Measurements from ENCODE around the gene PTOV1. TPM values are rescaled to one million over a fixed set of nuclear protein-coding genes. Genes with fewer than 3 reads are reported as not detected.

PTOV1 gene
- total RNA-seq, 3 donors from 2014 or later, result 92.8 to 171 (median 107) TPM

DNA sequence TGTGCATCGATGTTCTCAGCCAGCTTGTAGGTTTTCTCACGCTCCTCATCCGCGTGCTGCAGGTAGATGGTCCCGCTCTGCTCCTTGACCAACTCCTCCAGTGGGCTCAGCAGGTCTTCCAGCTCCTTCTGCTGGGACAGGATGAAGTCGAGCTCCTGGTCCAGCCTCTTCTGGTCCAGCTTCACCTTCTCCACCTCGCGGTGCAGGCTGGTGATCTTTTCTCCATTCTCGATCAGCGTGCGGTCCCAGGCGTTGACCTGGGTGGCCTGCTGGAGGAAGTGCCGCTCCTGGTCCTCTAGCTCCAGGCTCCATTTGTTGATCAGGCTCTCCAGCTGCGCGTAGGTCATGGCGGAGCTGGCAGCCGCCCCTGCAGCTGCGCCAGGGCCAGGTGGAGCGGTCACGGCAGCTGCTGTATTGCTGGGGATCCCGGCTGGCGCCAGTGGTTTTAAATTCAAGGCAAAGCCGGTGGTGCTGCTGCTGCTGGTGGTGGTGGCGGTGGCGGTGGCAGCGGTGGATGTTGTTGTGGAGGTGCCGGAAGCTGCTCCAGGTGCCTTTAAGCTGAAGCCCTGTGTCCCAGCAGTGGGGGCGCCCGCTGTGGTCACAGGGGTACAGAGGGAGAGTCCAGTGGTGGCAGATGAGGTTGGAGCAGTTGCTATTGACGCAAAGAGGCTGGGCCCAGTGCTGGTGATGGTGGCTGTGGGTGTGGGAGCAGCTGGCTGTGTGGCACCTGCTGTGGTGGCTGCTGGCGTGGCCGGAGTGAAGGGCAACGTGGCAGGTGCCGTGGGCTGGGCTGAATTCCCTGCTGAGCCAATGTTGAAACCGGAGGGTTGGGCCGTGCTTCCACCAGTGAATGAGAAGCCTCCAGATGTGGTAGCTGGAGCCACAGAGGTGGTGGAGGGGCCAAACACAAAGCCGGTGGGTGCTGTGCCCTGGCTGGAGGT, 57.8 kb downstream of the PTOV1 start:
- TF ChIP-seq, protein P1, sequence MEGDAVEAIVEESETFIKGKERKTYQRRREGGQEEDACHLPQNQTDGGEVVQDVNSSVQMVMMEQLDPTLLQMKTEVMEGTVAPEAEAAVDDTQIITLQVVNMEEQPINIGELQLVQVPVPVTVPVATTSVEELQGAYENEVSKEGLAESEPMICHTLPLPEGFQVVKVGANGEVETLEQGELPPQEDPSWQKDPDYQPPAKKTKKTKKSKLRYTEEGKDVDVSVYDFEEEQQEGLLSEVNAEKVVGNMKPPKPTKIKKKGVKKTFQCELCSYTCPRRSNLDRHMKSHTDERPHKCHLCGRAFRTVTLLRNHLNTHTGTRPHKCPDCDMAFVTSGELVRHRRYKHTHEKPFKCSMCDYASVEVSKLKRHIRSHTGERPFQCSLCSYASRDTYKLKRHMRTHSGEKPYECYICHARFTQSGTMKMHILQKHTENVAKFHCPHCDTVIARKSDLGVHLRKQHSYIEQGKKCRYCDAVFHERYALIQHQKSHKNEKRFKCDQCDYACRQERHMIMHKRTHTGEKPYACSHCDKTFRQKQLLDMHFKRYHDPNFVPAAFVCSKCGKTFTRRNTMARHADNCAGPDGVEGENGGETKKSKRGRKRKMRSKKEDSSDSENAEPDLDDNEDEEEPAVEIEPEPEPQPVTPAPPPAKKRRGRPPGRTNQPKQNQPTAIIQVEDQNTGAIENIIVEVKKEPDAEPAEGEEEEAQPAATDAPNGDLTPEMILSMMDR (IDR thresholded peaks at IDR 0.05), result no peak
- no peaks in the 10 kb centered on the region for H3K9me3 ChIP-seq
- intact Hi-C loops (cut with DNase I, micrococcal nuclease), result no loop called here
- no peaks in the 10 kb centered on the region for H3K36me3 ChIP-seq (ENCODE audit: low read depth)
- DNase-seq (no peak), ATAC-seq (no peak)
- no peak overlapping the region for H3K4me3 ChIP-seq
- H3K4me1 ChIP-seq (ENCODE audit: low read depth), result no peaks in the 10 kb centered on the region

DNA sequence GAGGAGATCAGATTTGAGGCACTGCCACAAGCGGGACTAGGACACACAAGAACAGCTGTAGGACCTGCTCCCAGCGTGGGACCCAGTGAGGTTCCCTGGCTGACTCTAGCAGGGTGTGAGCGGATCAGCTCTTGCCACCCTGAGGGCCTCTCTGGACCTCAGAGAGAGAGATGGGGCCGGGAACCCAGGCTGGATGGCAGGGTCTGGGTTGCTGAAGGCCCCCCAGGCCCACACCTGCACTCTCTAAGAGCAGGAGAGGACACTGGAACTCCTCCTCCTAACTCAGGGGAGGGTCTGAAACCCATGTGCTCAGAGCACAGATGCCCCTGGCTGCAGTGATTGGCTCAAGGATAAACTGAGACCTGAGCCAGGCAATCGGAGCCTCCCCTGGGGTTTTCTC, 59.2 kb downstream of the PTOV1 start:
- H3K9me3 ChIP-seq, result no peaks in the 10 kb centered on the region
- no peak overlapping the region for H3K4me3 ChIP-seq
- no peaks in the 10 kb centered on the region for H3K36me3 ChIP-seq (ENCODE audit: low read depth)
- intact Hi-C loops (cut with DNase I, micrococcal nuclease), result no loop called here
- ATAC-seq, result no peak
- TF ChIP-seq, protein P1 (IDR thresholded peaks at IDR 0.05), result no peak
- no peaks in the 10 kb centered on the region for H3K4me1 ChIP-seq (ENCODE audit: low read depth)
- no peak for DNase-seq

Small RNA genes lying within 50 kb of the gene (microRNA-seq; reads per million reads assigned to microRNA genes)
- 0.70 reads per million for gene MIR4749
- not detected for gene MIR4750
- gene MIR6800, result not detected

Other genes starting within 250 kb of the PTOV1 start
- gene RRAS, start 211.0 kb upstream of the PTOV1 start, total RNA-seq, result 10 to 100 TPM; 43.9 to 89.8 (median 48.6) TPM
- 10 to 100 TPM; 55.5 to 75.0 (median 56.1) TPM for gene SCAF1, start 208.9 kb upstream of the PTOV1 start, total RNA-seq
- gene IRF3, start 185.3 kb upstream of the PTOV1 start, total RNA-seq, result 100 to 1,000 TPM in 1 of 3 donors, 10 to 100 TPM in 2; 76.1 to 119 (median 90.1) TPM
- 10 to 100 TPM in 2 of 3 donors, 1 to 10 TPM in 1; 9.6 to 20.8 (median 16.3) TPM for gene BCL2L12, start 185.2 kb upstream of the PTOV1 start, total RNA-seq
- 100 to 1,000 TPM in 1 of 3 donors, 10 to 100 TPM in 2; 68.1 to 101 (median 94.8) TPM for gene PRMT1, start 173.9 kb upstream of the PTOV1 start, total RNA-seq
- 1 to 10 TPM in 2 of 3 donors, under 1 TPM in 1; 0.69 to 1.3 (median 1.2) TPM for gene ADM5, start 161.6 kb upstream of the PTOV1 start, total RNA-seq
- 1 to 10 TPM; 1.9 to 7.6 (median 2.2) TPM for gene CPT1C, start 160.0 kb upstream of the PTOV1 start, total RNA-seq
- gene TSKS, start 87.9 kb upstream of the PTOV1 start, total RNA-seq, result under 1 TPM in 1 of 3 donors, not detected in 2; 0.35 TPM
- 10 to 100 TPM; 73.6 to 84.8 (median 82.5) TPM for gene AP2A1, start 84.2 kb upstream of the PTOV1 start, total RNA-seq
- 10 to 100 TPM in 2 of 3 donors, 1 to 10 TPM in 1; 6.6 to 21.0 (median 11.9) TPM for gene FUZ, start 37.9 kb upstream of the PTOV1 start, total RNA-seq
- gene MED25, start 32.9 kb upstream of the PTOV1 start, total RNA-seq, result 10 to 100 TPM; 54.7 to 57.4 (median 55.2) TPM
- 100 to 1,000 TPM in 2 of 3 donors, 10 to 100 TPM in 1; 84.3 to 114 (median 111) TPM for gene PNKP, start 16.4 kb downstream of the PTOV1 start, total RNA-seq
- 10 to 100 TPM; 38.8 to 44.0 (median 42.3) TPM for gene AKT1S1, start 26.2 kb downstream of the PTOV1 start, total RNA-seq
- 10 to 100 TPM; 33.7 to 55.7 (median 45.1) TPM for gene TBC1D17, start 26.5 kb downstream of the PTOV1 start, total RNA-seq
- 1 to 10 TPM; 1.2 to 1.7 (median 1.6) TPM for gene IL4I1, start 45.7 kb downstream of the PTOV1 start, total RNA-seq
- gene ATF5, start 78.0 kb downstream of the PTOV1 start, total RNA-seq, result 10 to 100 TPM; 10.7 to 25.0 (median 16.1) TPM
- 10 to 100 TPM; 34.1 to 41.0 (median 40.9) TPM for gene NUP62, start 78.3 kb downstream of the PTOV1 start, total RNA-seq
- gene SIGLEC11, start 110.0 kb downstream of the PTOV1 start, total RNA-seq, result 1 to 10 TPM in 2 of 3 donors, under 1 TPM in 1; 0.49 to 2.0 (median 1.1) TPM
- 10 to 100 TPM; 53.8 to 72.9 (median 62.7) TPM for gene VRK3, start 174.2 kb downstream of the PTOV1 start, total RNA-seq
- 1 to 10 TPM; 5.2 to 9.2 (median 6.0) TPM for gene ZNF473, start 174.8 kb downstream of the PTOV1 start, total RNA-seq

Measured in mucosa of descending colon (tissue), 3 donors.